ENCODE results near the gene TCP11L1. TPM values are rescaled to one million over a fixed set of nuclear protein-coding genes. Genes with fewer than 3 reads are reported as not detected.

TCP11L1 gene
- total and polyA plus RNA-seq, 2 of the 8 experiments (the other 6 are each of a cell fraction or from before 2014, with no cell fraction given): 10.9 to 23.1 TPM

GRCh38 chr11:33017965-33018364, 21.4 kb upstream of the TCP11L1 start (continued):
- no peak for TF ChIP-seq PHF8 (conservative IDR thresholded peaks at IDR 0.05; ENCODE audit: low read depth, low read length)
- TF ChIP-seq HDAC2 (IDR thresholded peaks at IDR 0.05; ENCODE audit: borderline replicate concordance in 1 of 2, low read depth in 2 of 2, low read length in 2 of 2): no peak
- TF ChIP-seq SIN3A (conservative IDR thresholded peaks at IDR 0.05 in 1 of 2, IDR thresholded peaks at IDR 0.05 in 1 of 2; ENCODE audit: low read depth in 1 of 2, low read length in 2 of 2): no peak
- no peak for TF ChIP-seq MAX (IDR thresholded peaks at IDR 0.05)
- TF ChIP-seq POU5F1 (IDR thresholded peaks at IDR 0.05; ENCODE audit: low read depth, low read length): no peak
